Amniotic epithelial cell (primary cell): ENCODE measurements around the gene TRMT5.
A peak's percentile ranks its signal among the peaks of the same experiment; 100 is the strongest.

ENCODE experiments used
- DNase-seq: peaks from one replicate; pipeline ENCODE4 v3.0.0-alpha.2; 2010; ENCODE audit warnings: low read depth

TRMT5 gene

GRCh38 chr14:60964904-60965303 is 16.0 kb downstream of the TRMT5 start:
- no peak for DNase-seq

- no peak for DNase-seq
Observed at GRCh38 chr14:60963761-60964160, 17.1 kb downstream of the TRMT5 start.

GRCh38 chr14:60958146-60958545 is 22.7 kb downstream of the TRMT5 start:
- peak; percentile 9 for DNase-seq

- DNase-seq, result no peak
Observed at GRCh38 chr14:60956632-60957031, 24.2 kb downstream of the TRMT5 start.

GRCh38 chr14:60956202-60956601 is 24.7 kb downstream of the TRMT5 start:
- DNase-seq, result no peak

- no peak for DNase-seq
Observed at GRCh38 chr14:60951776-60952435, 29.0 kb downstream of the TRMT5 start.

GRCh38 chr14:60946773-60947172 is 34.1 kb downstream of the TRMT5 start:
- DNase-seq, result no peak

- no peak for DNase-seq
Observed at GRCh38 chr14:60945984-60946383, 34.9 kb downstream of the TRMT5 start.

GRCh38 chr14:60944204-60944603 is 36.7 kb downstream of the TRMT5 start:
- no peak for DNase-seq

GRCh38 chr14:60943637-60944032 is 37.2 kb downstream of the TRMT5 start:
- no peak for DNase-seq

- no peak for DNase-seq
Observed at GRCh38 chr14:60935319-60935718, 45.6 kb downstream of the TRMT5 start.

GRCh38 chr14:60933920-60934655 is 46.8 kb downstream of the TRMT5 start:
- no peak for DNase-seq

- DNase-seq, result no peak
Observed at GRCh38 chr14:60931218-60931617, 49.7 kb downstream of the TRMT5 start.

- DNase-seq, result no peak
Observed at GRCh38 chr14:60926002-60926401, 54.9 kb downstream of the TRMT5 start.

- no peak for DNase-seq
Observed at GRCh38 chr14:60925286-60925685, 55.6 kb downstream of the TRMT5 start.

GRCh38 chr14:60922050-60922449 is 58.8 kb downstream of the TRMT5 start:
- peak; percentile 55 for DNase-seq
